Iris pigment epithelial cell (primary cell): ENCODE data around the gene MSANTD3.

Source experiments
- DNase-seq: peaks from one replicate; pipeline ENCODE4 v3.0.0-alpha.2; 2011; ENCODE audit warnings: low read depth

Gene MSANTD3

DNA sequence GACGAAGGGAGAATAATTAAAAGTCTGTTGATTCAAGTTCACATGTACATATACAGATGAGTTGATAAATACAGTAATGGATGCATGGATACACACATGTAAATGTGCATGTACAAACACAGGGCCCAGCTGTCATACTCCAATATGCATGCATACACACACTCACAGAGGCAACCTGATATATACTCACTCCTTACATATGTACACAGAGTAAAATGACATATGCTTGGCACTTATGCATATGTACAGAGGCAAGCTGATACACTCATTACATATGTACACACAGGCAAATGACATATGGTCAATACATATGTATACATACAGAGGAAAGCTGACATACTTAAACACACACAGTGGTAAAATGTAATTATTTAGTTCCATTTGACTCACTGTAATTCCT is 38.8 kb downstream of the MSANTD3 start:
- no peak for DNase-seq

DNA sequence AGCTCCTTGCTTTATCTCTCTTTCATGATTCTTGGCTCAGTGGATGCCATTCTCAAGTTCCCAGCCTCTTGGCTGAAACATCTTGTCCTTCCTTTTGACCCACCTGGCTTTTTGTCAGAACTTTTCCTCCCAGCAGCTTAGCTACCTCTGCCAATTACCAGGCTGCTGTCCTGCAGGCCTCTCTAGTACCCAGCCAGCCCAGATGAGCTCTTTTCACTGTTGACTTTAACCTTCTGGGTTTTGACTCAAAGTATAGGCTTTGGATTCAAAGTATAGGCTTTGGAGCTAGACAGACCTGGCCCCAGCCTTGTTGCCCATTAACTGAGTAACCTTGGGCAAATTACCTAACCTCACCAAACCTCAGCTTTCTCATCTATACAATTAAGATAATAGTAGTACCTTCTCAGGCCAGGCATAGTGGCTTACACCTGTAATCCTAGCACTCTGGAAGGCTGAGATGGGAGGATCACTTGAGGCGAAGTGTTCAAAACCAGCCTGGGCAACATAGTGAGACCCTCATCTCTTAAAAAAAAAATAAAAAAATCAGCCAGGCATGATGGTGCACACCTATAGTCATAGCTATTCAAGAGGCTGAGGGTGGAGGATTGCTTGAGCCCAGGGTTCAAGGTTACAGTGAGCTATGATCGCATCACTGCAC is 39.4 kb downstream of the MSANTD3 start:
- no peak for DNase-seq

DNA sequence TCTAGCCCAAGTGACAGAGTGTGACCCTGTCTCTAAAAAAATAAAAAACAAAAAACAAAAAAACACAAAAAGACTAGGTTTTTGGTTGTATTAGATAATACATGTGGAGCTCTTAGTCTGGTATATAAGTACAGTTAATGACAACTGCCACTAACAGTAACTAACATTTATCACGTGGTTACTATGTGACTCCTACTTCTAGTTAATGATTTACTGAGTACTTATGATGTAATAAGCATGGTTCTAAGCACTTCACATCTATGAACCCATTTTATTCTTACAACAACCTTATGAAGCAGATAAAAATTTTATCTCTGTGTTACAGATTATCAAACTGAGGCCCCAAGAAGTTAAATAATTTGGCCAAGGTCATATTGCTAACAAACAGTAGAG is 39.9 kb downstream of the MSANTD3 start:
- DNase-seq = no peak

DNA sequence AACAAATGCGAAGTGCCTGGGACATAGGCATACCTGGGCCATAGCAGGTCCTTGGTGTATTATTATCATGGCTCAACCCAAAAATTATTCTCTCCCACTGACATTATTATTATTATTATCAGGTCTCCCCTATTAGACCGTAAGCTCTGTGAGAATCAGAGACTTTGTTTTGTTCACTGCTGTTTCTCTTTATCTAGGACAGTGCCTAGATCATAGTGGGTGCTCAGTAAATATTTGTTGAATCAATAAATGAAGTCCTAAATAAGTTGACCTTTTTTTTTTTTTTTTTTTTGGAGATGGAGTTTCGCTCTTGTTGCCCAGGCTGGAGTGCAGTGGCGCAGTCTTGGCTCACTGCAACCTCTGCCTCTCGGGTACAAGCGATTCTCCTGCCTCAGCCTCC is 41.1 kb downstream of the MSANTD3 start:
- DNase-seq = no peak

DNA sequence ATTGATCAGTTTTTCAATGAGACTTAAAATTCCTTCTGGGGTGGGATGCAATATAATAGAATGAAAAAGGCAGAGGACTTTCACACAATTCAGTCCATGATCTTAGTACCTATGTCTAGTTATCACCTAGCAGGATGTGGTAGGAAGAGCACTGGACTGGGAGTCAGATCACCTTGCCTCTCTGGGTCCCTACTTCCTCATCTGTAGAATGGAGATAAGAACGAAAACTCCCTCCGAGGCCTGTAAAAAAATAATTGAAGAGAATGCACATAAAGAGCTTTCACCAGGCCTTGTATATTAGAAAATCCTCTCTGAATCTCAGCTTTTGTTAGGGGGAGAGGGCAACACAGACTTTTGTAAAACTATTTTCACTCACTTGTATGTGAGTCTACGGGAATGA is 45.3 kb downstream of the MSANTD3 start:
- DNase-seq = no peak

DNA sequence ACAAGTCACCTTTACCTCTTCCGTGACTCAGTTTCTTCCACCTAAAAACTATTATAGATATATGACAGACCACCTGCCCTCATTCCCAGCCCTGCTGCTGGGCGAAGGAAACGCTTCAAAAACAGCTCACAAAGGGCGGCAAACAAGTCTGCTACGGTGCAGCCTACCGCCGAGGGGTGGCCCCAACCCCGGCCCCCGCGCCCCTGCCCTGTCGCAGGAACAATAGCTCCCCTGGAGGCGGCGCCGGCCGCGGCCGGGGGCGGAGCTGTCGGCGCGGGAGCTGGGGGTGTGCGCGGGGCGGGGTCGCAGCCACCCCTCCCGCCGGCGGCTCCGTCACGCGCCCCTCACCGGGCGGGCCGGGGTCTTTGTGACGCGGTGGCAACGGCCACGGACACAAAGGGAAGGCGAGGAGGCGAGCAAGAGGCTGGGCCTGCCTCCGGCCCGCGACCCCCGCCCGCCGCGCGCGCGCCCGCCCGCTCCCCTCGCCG is 45.9 kb downstream of the MSANTD3 start, which contains the start of gene TMEFF1:
TMEFF1 (plus strand) TSS at position 362 of the 488 bp plus-strand sequence. CDS start 396 bp downstream, outside the sequence.
- no peak for DNase-seq

DNA sequence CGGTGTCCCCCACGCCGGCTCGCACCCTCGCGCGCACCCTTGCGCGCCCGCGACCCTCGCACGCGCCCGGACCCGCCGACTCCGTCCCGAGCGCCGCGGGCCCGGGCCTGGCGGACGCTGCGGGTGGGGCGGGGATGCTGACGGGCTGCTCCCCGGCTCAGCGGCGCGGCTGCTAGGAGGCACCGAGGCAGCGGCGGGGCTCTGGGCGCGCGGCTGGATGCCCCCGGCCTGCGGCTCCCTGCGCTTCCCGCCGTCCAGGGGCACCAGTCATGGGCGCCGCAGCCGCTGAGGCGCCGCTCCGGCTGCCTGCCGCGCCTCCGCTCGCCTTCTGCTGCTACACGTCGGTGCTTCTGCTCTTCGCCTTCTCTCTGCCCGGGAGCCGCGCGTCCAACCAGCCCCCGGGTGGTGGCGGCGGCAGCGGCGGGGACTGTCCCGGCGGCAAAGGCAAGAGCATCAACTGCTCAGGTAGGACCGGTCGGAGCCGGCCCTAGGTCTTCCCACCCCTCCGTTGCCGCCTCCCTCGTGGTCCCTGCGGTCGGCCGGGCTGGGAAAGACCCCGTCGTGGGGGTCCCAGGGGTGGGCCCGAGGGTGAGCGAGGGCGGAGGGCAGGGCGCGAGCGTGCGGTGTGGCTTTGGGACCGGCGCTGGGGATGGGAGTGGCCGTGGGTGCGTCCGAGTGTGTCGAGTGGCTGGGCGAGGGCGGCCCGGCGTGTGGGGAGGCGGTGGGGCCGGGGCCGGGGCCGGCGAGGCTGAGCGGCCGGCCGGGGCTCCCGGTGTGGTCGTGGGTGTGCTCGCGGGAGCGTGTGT is 46.5 kb downstream of the MSANTD3 start:
- peak; percentile 28 for DNase-seq

DNA sequence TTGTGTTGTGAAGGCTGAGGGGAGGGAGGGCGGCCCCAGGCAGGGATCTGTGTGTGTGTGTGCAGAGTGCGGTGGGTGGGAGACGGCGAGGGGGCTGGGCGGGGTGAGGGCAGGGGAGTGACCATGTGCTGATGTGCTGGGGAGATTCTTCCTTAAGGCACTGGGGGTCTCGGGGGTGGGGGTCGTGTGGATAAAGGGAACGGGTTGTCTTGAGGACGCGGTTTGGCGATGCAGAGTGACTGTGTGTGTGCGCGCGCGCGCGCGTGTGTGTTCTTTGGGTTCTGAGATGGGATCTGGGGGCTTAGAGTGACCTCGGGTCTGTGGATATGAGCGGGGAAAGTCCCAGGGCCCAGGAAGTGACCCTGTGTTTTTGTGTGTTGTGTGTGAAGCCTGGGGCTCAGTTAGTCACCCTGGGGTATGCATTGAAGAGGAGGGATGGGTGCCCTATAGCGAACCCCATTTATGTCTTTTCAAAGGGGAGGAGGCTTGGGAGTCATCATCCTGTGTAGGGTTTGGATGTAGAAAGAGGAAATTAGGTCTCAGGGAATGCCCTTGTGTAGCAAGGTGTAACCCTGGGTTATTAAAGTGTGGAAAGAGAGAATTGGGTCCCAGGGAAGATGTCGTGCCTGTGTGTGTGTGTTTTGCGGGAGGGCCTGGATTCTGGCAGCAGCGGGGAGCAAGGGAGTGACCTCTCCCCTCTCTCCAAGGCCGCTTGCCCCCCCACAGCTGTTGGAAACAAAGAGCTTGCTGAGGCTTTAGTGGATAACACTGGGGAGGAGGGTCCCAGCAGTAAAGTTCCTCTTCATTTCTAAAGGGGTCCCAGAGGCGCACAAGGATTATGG is 47.4 kb downstream of the MSANTD3 start:
- DNase-seq = no peak

DNA sequence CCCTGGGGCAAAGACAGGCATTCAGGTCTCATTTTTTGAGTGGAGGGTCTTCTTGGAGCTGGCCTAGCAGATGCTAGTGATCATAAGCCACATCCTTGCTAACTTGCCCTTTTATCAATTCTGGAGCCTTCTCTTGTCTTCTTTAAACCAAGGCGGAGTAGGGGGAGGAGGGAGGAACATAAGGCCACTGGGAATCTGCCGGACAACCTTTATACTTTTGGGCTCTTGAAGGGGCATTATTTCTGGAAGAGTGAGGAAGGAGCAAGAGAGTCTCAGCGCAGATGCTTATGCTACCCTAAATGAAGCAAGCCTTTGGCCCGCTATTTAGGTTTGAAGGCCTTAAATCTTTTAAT is 48.0 kb downstream of the MSANTD3 start:
- no peak for DNase-seq

DNA sequence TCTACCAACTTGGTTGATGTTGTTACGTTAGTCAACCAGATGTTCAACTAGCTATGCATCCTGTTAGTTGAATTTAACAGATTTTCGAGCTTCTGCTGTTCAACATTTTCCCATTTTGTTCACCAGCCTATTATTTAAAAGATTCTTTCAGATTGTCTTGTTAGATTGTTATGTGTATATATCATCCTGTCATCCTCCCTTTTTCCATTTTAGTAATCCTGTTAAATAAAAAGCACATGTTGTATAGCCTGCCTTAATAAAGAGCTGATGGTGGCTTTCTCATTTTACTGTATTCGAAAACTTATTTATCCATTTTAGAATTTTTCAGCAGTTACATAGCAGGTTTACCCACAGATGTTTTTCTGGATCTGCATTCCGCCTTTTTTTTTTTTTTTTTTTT is 50.3 kb downstream of the MSANTD3 start:
- DNase-seq = no peak

DNA sequence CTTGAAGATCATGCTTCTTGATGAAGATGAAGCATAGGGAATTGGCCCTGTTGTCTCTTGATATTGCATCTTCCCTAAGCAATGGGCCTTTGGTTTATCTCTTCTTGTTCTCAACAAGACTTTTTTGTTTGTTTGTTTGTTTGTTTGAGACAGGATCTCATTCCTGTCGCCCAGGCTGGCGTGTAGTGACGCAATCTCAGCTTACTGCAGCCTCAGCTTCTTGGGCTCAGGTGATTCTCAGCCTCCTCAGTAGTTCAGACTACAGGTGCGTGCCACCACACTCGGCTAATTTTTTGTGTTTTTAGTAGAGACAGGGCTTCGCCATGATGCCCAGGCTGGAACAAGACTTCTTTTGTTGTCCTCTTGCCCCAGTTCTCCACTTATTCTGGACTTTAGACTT is 51.2 kb downstream of the MSANTD3 start:
- DNase-seq = no peak

DNA sequence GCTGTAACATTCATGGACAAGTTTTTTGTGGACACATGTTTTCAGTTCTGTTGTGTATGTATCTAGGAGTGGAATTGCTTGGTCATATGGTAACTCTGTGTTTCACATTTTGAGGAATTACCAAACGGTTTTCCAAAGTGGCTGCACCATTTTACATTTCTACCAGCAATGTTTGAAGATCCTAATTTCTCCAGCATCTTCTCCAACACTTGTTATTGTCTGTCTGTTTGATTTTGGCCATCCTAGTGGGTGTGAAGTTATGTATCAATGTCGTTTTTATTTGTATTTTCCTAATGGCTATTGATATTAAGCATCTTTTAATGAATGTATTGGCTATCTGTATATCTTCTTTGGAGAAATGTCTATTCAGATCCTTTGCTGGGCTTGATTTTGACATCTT is 52.9 kb downstream of the MSANTD3 start:
- DNase-seq = no peak

DNA sequence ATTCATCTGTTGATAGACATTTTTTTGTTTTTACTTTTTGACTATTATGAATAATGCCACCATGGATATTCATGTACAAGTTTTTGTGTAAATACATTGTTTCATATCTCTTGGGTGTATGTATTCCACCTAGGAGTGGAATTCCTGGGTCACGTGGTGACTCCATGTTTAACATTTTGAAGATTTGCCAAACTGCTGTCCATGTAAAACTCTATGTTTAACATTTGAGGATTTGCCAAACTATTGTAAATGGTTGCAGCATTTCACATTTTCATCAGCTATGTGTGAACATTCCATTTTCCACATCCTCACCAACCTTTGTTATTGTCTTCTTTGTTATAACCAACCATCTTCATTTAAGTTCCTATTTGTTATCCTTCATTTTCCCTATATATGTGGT is 58.3 kb downstream of the MSANTD3 start:
- DNase-seq = no peak

DNA sequence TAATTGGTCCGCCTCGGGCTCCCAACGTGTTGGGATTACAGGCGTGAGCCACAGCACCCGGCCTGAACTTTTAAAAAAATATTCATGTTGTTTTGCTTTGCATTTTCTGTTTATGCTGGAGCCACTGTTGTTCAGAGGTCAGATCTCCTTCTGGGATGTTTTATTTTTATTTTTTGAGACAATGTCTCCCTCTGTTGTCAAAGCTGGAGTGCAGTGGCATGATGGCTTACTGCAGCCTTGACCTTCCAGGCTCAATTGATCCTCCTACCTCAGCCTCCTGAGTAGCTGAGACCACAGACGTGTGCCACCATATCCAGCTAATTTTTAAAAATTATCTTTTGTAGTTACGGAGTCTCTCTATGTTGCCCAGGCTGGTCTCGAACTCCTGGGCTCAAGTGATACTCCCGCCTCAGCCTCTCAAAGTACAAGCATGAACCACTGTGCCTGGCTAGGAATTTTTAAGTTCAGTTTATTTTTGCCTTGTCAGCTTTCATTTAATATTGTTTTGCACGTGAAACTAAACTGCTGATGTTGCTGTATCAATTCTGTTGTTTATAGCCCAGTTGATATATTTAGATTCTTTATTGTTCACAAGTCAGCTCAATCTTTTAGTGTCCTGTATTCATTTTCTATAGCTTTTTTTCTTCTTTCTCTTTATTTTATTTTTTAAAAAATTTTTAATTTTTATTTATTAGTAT is 59.7 kb downstream of the MSANTD3 start:
- no peak for DNase-seq

DNA sequence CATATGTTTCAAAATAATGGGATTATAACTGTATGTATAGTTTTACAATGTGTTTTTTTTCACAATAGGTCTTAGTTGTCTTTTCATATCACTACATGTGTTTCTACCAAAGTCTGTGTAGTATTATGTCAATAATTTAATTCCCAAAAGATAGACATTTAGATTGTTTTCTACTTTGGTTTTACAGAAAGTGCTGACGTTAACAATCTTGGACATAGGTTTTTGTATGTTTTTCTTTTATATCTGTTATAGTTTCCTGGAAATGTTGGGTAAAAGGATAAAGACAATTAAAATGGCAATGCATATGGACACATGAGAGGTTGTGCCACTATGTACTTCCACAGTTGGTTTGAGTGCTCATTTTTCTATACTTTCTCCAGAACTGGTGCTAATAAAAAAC is 61.2 kb downstream of the MSANTD3 start:
- no peak for DNase-seq

DNA sequence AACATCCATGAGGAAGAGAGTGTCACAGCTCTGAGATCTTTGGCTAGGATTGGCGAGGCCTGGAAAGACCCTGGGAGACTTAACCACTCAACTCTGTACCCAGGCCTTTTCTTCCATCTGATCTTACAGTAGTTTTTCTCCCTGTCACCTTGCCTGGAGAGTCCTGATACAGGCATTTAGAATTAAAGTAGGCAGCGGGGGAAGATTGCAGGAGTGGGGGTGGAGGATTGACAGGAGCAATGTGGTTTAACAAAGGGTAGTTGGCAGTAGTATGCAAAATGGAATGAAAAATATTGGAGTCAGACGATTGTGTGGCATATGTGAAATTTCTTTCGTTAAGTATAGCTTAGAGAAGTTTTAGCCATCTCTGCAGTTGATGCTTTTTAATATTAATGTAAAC is 62.9 kb downstream of the MSANTD3 start:
- no peak for DNase-seq

DNA sequence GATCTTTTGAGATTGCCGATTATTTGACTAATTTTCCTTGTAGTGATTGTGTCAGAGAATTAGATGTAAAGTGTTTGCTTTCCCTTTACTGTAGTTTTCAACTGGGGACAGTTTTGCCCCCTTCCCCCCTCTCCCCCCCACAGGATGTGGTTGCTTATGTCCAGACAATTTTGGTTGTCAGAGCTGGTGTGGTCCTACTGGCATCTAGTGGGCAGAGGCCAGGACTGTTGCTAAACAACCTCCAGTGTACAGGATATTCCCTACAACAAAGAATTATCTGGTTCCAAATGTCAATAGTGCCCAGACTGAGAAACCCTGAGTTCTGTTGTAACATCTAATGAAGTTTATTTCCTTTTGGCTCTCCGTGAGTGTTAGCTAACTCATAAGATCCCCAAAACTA is 66.0 kb downstream of the MSANTD3 start:
- DNase-seq = peak; percentile 26

DNA sequence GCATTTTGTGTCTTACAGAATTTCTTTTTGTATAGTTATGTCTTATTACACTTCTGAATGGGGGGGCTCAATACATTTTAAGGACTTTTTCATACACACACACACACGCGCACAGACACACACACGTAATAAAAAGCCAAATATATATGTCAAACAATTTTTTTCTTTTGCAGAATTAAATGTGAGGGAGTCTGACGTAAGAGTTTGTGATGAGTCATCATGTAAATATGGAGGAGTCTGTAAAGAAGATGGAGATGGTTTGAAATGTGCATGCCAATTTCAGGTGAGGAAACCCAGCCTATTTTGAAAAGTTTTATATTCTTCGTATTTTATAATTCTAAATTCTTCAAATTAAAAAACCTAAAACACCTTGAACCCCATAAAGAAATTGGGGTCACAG is 71.6 kb downstream of the MSANTD3 start:
- DNase-seq = peak; percentile 43

DNA sequence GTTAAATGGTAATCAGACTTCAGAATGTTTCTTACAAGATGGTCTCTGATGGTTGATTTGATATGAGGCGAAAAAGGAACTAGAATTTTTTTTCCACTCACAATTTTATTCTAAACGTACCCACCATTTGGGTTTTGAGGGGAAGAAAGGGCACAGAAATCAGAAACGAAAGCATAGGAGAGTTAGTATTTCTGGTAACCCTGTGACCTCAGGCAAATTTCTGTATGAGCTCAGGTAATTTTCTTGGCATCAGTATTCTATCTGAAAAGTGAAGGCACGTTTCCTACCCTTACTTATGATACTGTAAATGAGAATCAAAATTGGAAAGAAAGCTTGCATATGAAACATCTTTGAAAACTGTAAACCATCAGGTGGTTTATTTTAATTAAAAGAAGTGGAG is 72.5 kb downstream of the MSANTD3 start:
- DNase-seq = no peak

DNA sequence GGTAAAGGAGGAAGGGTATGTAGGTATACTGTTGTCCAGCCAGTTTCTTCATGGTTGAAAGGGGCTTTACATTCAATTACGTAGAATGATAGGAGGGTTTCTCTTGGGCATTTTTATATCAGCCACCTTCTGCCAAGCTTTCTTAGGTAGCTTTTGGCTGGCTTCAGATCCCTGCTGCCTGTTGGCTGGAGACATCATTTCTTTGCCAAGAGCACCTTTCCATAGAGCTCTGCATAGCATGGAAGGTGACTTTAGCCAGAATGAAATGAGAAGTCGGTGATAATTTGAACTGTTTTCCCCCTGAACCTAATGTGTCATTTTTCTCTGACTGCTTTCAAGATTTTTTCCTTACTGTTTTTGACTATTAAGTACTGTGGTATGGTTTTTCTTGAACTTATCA is 72.9 kb downstream of the MSANTD3 start:
- no peak for DNase-seq
